ENCODE data around the gene AKR1C2. TPM values are rescaled to one million over a fixed set of nuclear protein-coding genes. Genes with fewer than 3 reads are reported as not detected.
"Not testable (repeated sequence)": the region's sequence is repeated elsewhere in the genome, so short reads cannot be mapped to it uniquely, and the experiment has no call there.

AKR1C2 gene
- total RNA-seq, 1 donor from 2014 or later, result 343 TPM

GRCh38 chr10:4961558-4961957 lies 42.1 kb downstream of the AKR1C2 start:
- DNase-seq (ENCODE audit: low spot score), result not testable (repeated sequence)

DNA sequence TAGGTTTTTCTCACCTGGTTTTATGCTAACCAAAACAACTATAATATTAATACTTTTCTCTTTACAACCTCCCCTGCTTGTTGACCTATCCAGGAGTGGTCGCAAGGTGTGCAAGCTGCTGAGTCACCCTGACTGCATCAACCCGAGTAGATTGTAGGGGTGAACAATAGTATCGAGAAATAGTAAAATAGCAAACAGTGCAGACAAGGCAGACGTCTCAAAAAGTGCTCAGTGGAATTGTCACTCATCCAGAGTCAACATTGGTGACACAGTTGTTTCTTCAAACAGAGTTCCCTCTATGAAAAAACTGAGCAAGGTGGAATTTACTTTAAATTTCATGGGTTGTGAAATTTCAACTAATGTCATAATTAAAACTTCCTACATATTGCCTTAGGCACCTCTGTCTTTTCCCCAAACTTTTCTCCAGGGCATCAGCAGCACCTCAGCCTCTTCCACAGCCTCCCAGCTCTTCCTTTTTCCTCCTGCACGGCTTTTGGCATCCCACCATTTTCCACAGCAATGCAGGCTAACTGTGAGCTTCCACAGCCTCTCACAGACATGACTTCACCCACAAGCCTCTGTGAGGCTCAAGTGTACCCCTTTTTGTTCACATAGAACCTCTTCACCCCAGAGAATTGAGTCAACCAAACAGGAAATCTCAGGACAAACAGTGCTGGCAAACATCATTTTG lies 46.6 kb downstream of the AKR1C2 start:
- DNase-seq (ENCODE audit: low spot score), result not testable (repeated sequence)

GRCh38 chr10:4956088-4956487 lies 47.6 kb downstream of the AKR1C2 start:
- DNase-seq (ENCODE audit: low spot score), result not testable (repeated sequence)

DNA sequence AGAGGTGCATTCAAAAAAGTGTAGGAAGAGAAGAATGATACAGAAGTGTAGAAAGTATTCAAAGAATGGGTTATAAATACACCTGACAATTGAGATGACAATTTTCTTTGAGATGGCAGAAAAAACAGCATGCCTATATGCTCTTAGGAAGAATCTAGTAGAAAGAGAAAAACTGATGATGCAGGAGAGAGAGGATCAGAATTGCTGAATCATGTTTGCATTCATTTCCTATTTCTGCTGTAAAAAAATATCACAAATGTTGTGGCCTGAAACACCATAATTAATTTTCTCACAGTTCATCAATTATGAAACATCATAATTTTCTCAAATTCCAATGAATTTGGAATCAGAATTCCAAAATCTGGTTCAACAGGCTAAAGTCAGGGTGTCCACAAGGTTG lies 50.3 kb downstream of the AKR1C2 start:
- no peak for DNase-seq (ENCODE audit: low spot score)

DNA sequence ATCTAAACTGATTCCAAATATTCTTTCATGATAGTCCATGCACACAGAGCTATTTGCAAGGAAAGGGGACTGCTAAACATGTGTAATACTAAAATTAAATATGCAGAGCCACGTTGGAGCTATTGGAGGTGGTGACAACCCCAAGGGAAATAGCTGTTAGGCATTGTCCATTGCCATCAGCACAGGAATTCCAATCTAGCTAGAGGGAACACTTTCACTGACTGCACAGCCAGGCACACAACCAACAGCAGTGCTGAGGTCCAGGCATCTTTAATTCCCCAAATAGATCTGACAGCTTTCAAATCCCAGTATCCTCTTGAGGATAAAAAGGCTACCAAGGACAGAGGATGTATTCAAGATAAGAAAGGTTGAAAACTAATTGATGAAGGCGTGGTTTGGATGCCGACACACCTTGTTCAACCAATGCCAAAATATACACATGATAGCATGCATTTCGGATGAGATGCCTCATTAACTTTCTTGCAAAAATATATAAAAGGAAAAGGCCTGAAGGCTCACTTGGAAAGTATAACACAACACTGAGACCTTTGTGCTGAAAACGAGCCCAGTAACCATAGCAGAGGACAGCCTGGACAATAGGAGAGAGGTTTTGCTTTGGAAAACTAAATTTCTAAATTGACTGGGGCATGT lies 52.0 kb downstream of the AKR1C2 start:
- not testable (repeated sequence) for DNase-seq (ENCODE audit: low spot score)

- no peak for DNase-seq (ENCODE audit: low spot score)
Observed at GRCh38 chr10:4947635-4948596, 55.7 kb downstream of the AKR1C2 start.

DNA sequence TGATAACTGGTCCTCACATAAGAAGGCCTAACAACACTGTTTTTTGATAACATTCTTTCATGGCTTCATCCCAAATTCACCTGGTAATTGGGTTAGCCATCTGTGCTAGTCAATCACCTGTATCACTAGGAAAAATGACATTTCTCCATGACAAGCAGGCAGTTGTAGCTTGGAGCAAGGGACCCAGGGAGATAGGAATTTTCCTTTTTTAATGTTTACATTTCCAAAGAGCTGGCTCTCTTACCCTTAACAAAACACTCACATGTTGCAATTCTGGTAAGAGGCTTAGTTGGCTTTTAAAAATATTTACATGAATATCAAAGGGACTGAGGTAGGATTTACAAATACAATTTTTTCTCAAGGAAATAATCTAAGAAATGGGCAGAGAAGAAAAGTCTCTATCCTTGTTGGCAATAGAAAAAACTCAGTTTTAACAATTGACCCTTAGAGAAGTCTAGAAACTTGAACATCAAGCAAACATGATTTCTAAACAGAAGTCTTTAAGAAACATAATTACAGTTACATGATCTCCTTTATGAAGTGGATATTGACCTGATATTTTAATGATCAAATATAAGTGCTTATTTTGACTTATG lies 56.5 kb downstream of the AKR1C2 start:
- DNase-seq (ENCODE audit: low spot score), result no peak

DNA sequence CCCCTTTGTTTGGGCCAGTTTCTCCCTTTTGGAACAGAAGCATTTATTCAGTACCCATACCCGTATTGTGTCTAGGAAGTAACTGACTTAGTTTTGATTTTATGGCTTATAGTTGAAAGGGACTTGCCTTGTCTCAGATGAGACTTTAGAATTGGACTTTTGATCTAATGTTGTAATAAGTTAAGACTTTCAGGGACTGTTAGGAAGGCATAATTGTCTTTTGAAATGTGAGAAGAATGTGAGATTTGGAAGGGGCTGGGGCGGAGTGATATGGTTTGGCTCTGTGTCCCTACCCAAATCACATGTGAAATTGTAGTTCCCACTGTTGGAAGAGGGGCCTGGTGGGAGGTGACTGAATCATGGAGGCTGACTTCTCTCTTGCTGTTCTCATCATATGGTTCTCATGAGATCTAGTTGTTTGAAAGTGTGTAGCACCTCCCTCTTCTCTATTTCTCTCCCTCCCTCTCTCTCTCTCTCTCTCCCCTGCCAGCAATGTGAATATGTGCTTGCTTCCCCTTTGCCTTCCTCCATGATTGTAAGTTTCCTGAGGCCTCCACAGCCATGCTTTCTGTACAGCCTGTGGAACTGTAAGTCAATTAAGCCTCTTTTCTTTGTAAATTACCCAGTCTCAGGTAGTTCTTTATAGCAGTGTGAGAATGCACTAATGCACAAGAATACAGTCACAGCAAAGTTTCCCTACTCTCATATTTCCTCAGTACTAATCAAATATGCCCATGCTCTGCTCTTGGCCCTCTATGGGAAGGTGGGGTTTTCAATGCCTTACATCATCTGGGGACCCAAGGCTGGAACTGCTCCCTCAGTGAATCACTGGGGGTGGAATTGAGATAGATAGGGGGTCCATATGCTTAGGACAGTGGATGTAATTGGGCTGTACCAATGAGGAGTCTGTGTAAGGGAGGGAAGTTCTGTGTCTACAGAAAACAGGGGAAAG lies 57.6 kb downstream of the AKR1C2 start:
- no peak for DNase-seq (ENCODE audit: low spot score)

GRCh38 chr10:4944841-4945240 lies 58.8 kb downstream of the AKR1C2 start:
- no peak for DNase-seq (ENCODE audit: low spot score)

DNA sequence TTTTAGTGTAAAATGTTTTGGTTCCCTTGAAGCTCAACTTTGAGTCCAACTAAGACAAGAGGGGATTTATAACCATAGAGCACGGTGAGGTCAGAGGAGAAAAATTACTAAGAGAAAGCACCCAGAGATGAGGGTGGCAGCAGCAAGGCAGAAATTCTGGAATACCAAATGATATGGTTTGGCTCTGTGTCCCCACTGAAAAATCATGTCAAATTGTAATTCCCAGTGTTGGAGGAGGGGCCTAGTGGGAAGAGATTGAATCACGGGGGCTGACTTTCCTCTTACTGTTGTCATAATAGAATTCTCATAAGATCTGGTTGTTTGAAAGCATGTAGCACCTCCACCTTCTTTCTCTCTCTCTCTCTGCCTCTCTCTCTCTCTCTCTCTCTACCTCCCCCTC lies 59.8 kb downstream of the AKR1C2 start:
- DNase-seq (ENCODE audit: low spot score), result no peak

DNA sequence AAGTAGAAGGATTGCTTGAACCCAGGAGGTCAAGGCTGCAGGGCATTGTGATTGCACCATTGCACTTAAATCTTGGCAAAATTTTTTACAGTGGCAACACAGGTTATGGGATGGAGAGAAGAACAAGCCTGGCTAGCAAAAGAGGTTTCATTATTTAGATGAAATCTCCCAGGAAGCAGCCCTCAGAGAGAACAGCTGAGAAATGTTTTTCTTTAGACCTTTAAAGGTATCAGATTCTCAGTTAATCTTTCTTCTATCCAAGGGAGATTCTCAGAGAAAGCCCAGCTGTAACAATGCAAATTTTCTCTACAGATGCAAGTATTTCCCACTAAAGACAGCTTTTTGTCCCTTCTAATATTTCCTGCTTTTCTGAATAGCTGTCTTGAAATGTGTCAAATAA lies 60.2 kb downstream of the AKR1C2 start:
- not testable (repeated sequence) for DNase-seq (ENCODE audit: low spot score)

GRCh38 chr10:4942931-4943330 lies 60.7 kb downstream of the AKR1C2 start:
- not testable (repeated sequence) for DNase-seq (ENCODE audit: low spot score)

- DNase-seq (ENCODE audit: low spot score), result no peak
Observed at GRCh38 chr10:4941540-4942330, 61.9 kb downstream of the AKR1C2 start.

DNA sequence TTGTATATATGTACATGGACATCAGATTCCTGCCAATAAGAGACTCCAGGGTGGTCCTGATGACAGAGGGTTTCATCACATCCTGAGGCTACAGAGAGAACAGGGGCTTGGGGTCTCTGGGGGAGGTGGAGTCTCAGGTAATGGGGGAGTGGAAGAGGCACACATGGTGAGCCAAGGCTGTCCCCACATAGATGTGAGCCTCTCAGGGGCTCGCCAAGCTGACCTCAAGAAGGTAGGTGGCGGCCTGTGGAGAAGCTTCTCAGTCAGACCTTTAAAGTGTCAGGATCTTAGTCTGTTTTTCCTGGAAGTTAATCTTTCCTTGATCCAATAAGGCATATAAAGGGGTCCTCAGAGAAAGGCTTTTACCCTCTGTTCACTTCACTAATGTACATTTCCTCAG lies 62.7 kb downstream of the AKR1C2 start:
- not testable (repeated sequence) for DNase-seq (ENCODE audit: low spot score)

- DNase-seq (ENCODE audit: low spot score), result not testable (repeated sequence)
Observed at GRCh38 chr10:4940073-4940428, 63.6 kb downstream of the AKR1C2 start.

DNA sequence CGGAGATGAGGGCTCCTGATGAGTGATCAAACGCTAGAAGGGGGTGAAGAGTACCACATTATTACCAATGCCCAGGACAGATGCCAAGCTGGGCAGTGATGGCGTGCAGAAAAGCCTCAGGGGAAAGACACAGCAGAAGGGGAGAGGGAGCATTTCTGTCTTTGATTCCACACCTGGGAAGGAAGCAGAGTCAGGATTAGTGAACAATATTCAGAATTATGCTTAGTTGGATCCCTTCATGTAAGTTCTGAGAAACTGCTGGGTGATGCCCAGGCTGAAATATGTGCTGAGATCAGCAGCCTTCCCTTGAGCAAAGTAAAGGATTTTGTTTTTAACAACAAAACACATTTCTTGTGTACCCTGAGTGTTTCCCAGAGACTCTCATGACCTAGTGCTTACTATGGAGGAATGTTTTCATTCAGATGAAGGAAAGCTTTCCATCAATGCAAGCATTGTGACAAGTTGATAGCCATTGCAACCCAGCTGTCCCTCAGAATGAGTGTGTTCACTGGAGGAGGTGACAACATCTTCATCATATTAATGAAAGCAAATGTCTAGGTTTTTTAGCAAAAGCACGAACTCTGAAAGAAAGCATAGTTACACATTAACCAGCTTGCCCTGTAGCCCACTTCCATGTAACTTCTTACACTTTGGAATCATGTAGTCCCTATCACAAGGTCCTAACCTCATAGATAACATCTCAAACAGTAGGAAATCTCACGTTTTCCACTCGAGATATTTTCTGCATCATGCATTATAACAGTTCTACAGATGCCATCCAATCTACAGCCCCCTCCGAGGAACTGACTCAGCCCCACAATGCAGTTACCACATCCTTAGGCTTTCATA lies 64.2 kb downstream of the AKR1C2 start:
- no peak for DNase-seq (ENCODE audit: low spot score)
